DMS 273 treated with DMSO at 0.1 percent for 48 hours (cell line): ENCODE results near the gene MRTFA.
"Not testable (repeated sequence)": the region's sequence is repeated elsewhere in the genome, so short reads cannot be mapped to it uniquely, and the experiment has no call there.

Source experiments
- DNase-seq: peaks from one replicate; lab custom pipeline; 2025; lab: John Stamatoyannopoulos, UW

The MRTFA gene

DNA sequence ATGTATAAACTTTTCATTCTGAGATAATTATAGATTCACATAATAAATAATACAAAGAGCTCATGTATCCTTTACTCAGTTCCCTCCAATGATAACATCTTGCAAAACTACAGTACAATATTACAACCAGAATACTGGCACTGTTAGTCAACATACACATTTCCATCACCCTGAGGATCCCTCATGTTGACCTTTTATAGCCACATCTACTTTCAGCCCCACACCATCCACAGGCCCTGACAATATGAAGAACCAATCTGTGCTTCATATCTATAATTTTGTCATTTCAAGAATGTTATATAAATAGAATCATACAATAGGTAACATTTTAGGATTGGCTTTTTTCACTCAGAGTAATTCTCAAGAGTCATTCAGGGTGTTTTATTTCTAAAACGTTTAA is 115.5 kb downstream of the MRTFA start:
- no peak for DNase-seq

DNA sequence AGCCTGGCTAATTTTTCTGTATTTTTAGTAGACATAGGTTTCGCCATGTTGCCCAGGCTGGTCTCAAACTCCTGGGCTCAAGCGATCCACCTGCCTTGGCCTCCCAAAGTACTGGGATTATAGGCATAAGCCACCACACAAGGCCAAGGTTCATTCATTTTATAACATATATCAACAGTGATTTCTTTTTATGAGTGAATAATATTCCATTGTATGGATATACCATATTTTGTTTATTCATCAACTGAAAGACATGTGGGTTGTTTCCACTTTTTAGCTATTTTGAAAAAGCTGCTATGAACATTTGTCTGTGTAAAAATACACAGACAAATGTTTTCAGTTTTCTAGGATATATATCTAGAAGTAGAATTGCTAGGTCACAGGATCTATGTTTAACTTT is 116.0 kb downstream of the MRTFA start:
- DNase-seq: no peak

DNA sequence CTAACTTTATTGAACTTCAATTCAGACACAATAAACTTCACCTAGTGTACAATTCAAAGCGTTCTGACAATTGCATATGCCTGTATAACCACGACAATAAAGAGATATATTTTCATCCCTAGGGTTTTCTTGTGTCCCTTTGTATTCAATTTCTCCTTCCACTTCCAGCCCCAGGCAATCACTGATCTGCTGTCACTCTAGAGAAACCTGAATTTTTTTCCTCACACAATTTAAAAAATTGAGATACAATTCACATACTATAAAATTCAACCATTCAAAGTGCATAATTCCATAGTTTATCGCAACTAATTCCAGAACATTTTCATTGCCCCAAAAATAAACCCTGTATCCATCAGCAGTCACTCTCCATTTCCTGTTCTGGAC is 116.6 kb downstream of the MRTFA start:
- no peak for DNase-seq

DNA sequence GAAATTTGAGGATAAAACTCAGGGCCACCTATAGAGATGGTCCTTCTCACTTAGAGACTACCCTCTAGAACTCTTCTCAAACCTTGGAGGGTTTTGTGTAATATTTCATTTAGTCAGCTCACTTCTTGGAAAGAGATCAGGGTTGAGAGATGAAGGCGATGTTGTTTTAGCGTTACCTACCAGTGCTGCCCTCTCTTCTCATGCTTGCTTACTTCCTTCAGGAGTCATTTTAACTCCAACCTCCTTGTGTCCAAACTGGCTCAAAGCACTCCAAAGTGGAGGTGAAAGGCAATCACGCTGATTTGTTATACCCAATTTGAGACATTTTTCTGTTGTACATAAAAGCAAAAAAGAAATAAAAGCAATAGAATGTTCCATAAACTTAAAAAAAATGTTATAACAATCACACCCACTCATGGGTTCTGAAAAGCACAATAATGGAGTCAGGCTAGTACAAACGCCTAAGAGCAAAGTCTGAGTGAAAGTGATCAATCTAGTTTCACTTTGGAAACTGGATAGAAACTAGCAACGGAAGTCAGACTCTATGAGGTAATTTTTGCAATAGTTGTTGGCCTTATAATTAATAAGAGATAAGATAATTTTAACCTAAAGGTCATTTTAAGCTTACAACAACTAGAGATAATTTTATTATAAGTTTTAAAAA is 117.1 kb downstream of the MRTFA start:
- DNase-seq: no peak

DNA sequence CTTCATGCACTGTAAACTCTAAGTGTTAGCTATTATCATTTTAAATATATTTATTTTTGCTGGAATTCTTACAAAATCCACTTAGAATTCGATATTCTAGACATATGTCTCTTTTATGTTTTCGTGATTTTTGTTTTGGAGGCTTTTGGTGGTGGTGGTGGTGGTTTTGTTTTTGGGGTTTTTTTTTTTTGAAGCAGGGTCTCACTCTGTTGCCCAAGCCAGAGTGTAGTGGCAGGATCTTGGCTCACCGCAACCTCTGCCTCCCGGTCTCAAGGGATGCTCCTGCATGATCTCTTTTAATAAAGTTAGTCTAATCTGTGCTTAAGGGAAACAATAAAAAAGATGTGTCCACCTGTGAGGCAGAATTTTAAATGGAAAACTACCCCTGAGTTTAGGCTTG is 117.7 kb downstream of the MRTFA start:
- DNase-seq: no peak

DNA sequence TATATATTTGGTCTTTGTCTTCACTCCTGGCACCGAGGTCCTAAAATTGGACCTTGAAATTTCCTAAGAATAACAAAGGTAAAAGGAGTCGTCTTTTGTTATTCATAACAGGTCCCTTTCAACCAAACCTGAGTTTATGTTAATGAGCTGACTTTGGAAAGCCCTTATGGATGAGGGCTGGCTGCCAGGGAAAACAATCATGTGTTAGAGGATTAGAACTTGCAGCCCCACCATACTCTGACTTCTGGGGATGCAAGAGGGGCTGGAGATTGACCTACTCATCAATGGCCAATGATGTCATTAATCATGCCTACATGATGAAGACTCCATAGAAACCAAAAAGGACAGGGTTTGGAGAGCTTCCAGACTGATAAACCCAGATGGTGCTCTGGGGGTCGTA is 118.9 kb downstream of the MRTFA start:
- DNase-seq: no peak

DNA sequence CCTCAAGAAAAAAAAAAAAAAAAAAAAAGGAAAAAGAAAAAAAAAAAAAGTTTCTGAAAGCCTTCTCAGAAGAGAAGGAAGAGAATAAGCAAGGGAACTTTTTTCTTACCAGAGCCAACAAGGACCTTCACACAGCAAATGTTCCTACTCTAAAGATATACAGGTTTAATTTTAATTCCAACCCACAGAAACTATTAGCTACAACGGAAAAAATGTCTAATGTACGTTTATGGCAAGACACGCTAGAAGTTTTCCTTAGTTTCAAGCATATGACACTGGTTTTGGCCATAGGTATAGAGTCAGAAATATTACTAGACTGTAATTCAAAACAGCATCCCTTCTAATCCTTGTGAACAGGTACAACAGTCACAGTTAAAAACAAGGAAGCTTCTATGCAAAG is 120.1 kb downstream of the MRTFA start:
- no peak for DNase-seq

DNA sequence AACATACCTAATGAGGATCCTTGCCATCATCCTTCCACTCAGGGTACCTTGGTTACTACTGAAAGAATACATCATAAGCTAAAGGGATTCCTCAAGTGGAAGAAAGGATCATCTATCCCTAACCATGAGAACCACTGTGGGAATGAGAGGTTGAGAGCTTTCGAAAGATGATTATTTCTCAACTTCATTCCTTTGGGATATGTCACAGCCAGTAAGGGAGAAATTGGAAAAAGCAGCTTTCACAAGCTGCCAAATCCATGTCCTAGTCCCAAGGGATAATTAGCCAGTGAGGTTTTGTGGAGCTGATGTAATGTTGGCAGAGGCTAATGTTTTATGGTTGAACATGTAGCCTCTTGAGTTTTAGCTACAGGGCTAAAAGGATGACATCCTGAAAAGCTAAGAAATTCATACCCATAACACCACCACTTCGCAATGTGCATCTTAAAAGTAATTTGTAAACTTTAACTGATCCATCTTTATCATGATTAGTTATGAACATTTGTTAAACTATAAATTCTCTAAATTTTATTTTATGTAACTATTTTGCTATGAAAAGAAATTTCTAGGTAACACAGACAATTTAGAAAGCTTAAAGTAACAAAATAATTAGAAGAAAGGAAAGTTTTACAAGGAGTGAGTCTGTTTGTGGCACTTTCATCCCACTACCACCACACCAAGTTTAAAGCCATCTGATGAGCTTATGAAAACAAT is 123.9 kb downstream of the MRTFA start:
- peak; percentile 17 for DNase-seq

DNA sequence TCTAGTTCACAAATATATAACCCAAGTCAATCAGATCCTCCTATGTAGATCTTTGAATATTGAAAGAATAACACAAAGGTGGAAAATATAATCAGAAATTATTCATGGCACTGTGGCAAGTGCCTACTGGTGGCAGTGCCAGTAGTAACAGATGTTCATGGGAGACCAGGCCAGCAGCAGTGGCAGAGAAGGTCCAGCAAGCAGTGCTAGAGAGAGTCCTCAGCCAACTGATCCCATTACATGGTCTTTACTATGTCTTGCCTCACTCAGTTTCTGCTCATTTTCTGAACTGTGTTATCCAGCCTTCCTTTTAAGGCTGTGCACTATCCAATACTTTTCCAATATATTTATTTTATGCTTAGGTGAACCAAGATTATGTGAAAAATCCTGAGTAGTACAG is 124.9 kb downstream of the MRTFA start:
- DNase-seq: no peak

DNA sequence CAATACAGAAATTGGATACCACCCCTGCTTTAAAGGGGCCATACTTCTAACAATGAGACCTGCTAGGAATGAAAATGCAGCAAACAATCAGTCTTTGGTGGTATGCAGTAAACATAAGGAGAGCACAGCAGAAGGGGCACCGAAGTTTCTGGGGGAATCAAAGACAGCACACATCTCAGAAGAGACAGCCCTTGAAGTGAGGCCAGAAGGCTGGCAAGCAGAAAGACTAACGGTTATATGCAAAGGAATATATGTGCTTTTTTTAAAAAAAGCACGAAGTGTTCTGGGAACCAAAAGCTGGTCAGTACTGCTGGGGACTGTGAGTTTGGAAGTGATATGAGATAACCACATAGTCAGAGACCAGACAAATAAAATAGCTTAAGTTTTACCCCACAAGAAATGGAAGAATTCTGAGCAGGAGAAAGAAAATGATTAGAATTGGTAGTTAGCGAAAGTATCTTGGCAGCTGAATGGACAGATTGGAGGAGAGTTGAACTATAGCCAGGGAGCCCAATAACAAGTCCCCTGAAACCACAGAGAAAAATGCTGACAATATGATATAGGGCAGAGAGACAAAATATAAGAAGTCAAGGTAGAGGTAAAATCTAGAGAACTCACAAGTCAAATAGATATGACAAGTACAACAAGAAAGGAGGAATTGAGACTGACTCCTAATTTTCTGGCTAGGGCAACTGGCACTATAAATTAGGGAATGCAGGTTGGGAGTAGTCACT is 125.7 kb downstream of the MRTFA start:
- DNase-seq: no peak

DNA sequence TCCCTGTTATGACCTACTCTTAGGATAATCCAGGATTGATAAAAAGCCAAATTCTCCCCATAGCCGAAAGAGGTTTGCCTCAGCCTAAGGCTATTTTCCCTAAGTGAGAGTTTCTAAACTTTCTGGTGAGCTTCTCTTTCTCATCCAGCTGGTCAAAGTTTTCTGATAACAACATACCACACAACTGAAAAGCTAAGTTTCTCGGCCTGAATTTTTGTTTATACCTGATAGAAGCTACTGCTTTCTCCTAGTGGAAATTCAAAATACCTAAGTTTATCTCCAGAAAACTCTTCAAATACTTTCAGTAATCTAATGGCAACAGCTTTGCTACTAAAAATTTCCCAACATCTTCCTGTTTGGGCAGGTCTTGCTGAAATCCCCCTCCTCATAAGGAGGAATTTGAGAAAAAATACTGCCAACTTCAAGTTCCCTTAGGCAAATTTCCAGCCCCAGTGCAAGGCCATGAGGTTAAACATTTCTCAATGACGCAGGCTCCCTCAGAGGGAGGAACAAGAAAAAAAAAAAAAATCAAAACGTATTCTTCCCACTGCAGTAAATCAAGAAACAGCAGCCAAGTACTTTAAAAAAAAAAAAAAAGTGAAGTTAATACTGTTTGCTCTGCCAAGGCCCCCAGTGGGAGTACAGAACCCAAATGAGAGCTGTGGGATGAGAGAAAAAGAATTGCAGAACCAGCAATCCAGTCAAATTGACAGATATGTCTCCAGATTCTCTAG is 127.0 kb downstream of the MRTFA start:
- DNase-seq: no peak

DNA sequence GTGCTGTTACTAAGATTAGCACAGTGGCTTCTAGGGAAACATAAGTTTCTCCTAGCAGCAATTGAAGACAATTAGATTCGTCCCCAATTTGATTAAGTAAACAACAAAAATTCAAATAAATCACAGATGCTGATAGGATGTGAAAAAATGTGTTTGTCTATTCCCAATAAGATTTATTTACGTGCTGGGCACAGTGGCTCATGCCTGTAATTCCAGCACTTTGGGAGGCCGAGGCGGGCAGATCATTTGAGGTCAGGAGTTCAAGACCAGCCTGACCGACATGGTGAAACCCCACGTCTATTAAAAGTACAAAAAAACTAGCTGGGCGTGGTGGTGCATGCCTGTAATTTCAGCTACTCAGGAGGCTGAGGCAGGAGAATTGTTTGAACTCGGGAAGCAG is 128.5 kb downstream of the MRTFA start:
- DNase-seq: not testable (repeated sequence)

DNA sequence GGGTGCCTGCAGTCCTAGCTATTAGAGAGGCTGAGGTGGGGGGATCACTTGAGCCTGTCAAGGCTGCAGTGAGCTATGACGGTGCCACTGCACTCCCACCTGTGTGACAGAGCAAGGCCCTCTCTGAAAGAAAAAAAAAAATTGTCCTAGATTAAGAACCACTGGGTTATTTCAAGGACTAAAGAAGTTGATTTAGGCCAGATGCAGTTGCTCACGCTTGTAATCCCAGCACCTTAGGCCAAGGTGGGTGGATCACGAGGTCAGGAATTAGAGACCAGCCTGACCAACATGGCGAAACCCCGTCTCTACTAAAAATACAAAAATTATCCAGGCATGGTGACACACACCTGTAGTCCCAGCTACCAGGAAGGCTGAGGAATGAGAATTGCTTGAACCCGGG is 129.0 kb downstream of the MRTFA start:
- no peak for DNase-seq

DNA sequence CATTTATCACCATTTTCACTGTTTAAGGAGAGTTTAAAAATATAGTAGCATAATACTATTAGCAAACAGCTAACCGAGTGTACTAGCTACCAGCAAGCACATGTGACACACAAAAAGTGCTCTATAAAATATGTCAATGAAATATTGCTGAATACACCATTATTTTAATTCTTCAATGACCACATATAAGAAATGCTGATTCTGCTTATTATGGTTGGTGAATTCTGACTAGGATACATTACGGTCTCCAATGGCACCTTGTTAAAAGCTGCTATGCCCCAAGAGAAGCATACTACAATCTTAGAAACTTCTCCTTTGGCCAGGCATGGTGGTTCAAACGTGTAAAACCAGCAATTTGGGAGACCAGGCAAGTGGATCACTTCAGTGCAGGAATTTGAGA is 129.8 kb downstream of the MRTFA start:
- DNase-seq: no peak

DNA sequence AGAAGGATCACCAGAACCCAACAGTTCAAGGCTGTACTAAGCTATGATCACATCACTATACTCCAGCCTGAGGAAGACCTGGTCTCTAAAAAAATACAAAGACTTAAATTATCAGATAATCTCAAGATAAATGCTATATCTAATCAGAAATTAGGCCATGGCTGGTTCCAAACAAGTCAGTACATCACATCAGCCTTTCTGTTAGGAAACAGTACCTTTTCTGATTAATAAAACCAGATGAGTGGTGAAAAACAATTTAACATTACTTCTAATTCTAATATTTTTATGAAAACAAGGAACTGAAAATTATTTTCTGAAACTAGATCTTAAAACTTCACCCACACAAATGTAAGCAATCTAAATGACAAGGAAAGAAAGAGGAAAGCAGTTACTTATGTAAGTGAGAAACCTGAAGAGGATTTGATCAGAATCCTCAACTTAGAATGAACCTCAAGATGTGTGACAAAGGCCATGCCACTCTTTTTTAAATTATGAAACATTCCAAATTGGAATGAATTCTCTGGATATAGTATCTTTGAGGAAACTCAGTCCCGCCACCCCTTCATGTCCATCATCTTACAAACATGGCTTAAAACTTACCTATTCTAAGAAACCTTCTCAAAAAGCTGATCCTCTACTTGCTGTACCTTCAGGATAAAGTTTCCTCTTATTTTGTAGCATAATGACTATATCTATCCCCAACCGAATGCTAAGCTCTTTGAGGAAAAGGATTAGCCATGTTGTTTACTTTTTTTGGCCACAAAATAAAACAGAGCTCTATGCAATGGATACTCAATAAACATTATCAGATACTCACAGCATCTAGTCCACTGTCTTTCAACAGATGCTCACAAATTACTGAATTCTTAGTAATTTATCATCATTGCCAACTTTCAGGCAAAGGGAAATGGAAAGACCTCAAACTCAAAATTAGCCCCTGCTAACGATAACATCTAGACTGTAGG is 132.0 kb downstream of the MRTFA start:
- no peak for DNase-seq

DNA sequence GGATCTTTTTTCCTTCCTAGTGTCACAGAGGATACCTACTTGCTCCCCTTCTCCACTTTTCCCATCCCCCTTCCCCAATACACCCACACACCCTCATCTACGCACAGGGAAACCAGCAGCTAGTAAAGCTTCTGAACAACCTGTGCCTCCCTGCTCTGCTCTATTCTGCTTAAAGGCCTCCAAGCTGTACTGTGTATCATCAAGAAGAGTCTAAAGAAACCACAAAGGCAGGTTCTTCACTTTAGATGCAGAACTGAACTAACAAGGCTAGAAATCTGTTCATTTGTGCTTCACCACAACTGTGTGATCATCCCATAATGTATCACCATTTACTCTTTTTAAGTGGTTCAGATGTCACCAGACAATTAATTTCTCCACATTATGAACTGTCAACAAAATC is 133.6 kb downstream of the MRTFA start:
- no peak for DNase-seq

DNA sequence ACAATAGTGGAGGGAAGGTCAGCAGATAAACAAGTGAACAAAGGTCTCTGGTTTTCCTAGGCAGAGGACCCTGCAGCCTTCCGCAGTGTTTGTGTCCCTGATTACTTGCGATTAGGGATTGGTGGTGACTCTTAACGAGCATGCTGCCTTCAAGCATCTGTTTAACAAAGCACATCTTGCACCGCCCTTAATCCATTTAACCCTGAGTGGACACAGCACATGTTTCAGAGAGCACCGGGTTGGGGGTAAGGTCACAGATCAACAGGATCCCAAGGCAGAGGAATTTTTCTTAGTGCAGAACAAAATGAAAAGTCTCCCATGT is 136.1 kb downstream of the MRTFA start:
- not testable (repeated sequence) for DNase-seq

DNA sequence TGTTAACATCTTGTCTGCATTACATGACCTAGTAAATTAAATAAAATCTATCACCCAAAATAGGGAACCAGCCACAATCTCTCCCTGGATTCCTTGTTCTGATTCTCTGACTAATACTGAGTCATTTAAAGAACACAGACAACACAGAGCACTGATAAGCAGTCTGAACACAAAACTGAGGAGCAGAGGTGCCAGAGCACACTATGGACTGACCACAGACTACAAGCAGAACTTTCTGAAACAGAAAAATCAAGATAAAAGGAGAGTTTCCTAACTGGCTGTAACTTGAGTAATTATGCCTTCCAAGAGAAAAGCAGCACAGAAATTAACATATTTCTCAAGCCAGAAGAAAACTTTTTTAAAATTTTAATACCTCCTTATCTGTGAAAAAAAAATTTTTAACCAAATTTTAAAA is 137.3 kb downstream of the MRTFA start:
- DNase-seq: no peak

DNA sequence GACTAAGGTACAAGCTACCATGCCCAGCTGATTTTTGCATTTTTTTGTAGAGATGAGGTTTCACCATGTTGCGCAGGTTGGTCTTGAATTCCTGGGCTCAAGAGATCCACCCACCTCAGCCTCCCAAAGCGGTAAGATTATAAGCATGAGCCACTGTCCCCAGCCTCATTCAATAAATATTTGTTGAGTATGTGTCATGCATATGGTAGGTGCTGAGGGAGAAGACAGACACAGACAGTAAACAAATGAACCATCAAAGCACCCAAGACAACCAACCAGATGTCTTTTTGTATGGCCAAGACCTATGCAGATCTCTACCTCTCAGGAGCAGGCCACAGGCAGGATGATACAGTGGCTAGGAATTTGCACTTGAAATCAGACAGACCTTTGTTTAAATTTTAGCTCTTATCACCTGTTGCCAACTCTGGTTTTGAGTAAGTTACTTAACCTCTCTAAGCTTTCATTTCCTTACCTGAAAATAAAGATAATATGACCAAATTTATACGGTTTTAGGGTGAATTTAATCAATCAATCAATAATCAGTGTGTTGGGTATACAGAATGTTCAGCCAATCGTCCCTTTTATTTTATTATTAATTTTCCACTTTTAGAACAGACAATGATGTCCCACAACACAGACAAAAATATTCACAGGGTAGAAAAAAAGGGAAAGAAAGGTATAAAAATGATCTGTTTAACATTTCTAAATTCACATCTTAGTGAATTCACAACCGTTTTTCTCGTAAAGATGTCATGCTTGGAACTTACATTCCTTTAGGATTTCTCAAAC is 137.9 kb downstream of the MRTFA start:
- DNase-seq: no peak

DNA sequence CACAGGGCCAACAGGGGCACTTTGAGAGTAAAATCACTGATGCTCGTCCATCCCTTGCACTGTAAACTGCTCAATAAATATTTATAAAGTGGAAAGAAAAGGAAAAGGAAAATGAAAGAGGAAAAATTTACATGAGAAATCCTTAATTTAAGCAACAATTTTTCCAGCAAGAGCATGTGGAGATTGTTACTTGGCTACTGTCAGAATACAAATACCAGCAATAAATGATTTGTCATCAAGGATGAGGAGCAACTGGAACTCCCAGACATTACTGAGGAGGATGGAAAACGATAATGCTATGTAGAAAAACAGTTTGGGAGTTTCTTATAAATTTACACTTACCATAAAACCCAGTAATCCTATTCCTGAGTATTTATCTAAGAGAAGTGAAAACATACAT is 143.1 kb downstream of the MRTFA start:
- no peak for DNase-seq
